HCT116 (cell line): Measurements from ENCODE around the gene NTRK3. TPM values are rescaled to one million over a fixed set of nuclear protein-coding genes. Genes with fewer than 3 reads are reported as not detected.

Experiments used
- ATAC-seq: fragments of 200-7000 bp; cut with Tn5 transposase; 2 replicates; pipeline ENCODE4 v1.9.1; 2020; ENCODE audit warnings: mild to moderate bottlenecking, moderate library complexity
- BruUV-seq: library from RNA; stranded (reverse); fragments of 400-500 nt; replicated peaks from 2 replicates; lab custom pipeline; 2021; lab: Mats Ljungman, UMichigan
- CTCF ChIA-PET: fragments of 300-600 bp; sonication (Branson Sonifier 250); formaldehyde crosslinking; loops from one replicate; lab custom pipeline; 2021; ENCODE audit warnings: antibody characterized with exemption; lab: Charles Lee
- POLR2A ChIA-PET: fragments of 300-600, 350-600 bp; sonication (Branson Sonifier 250); formaldehyde crosslinking; loops from one replicate; lab custom pipeline; 2021; ENCODE audit warnings: antibody characterized with exemption; lab: Charles Lee
- RAD21 ChIA-PET, 2 experiments: fragments of 300-600 bp; sonication (Branson Sonifier 250); formaldehyde crosslinking; loops; one replicate each; lab custom pipeline; 2023; ENCODE audit warnings: low total read pairs in 2 of 2; ENCODE audit not compliant: uncharacterized antibody in 2 of 2, unreplicated experiment in 2 of 2, low non-redundant PET in 1 of 2; lab: Charles Lee
- DNase-seq: peaks from one replicate; pipeline ENCODE4 v3.0.0-alpha.2; 2010; ENCODE audit warnings: low read depth, low spot score
- H2AFZ ChIP-seq: fragments of 200-600 bp; shearing (Covaris generic), sonication (generic); 2 replicates; pipeline ENCODE4 v1.6.1; 2017; ENCODE audit warnings: low read depth, mixed run types, mixed read lengths, antibody characterized with exemption, low read length; ENCODE audit not compliant: poor library complexity, severe bottlenecking
- H3K27ac ChIP-seq: 2 replicates; pipeline ENCODE4 v1.5.1; 2012; ENCODE audit warnings: low read depth, low read length
- H3K27me3 ChIP-seq: fragments of 200-600 bp; sonication (generic); 2 replicates; pipeline ENCODE4 v1.6.1; 2016; ENCODE audit warnings: mixed run types, low read length, mixed read lengths; ENCODE audit not compliant: insufficient read depth
- H3K36me3 ChIP-seq, 2 experiments: fragments of 200-500 bp in 1 of 2; fragments of 200-600 bp in 1 of 2; sonication (Bioruptor generic) in 1 of 2; sonication (generic) in 1 of 2; 2 replicates each; pipeline versions ENCODE4 v1.5.1 to v1.6.1; 2014 to 2016; ENCODE audit warnings: low read length in 2 of 2, inconsistent platforms in 1 of 2, mixed read lengths in 1 of 2, mixed run types in 1 of 2; ENCODE audit not compliant: insufficient read depth in 2 of 2, control insufficient read depth in 1 of 2
- H3K4me1 ChIP-seq, 2 experiments: fragments of 200-600 bp in 1 of 2; sonication (generic) in 1 of 2; 2 replicates each; pipeline versions ENCODE4 v1.5.1 to v1.6.1; 2012 to 2017; ENCODE audit warnings: low read length in 2 of 2, inconsistent platforms in 1 of 2, mild to moderate bottlenecking in 1 of 2, mixed read lengths in 1 of 2, mixed run types in 1 of 2, moderate library complexity in 1 of 2; ENCODE audit not compliant: insufficient read depth in 2 of 2, control insufficient read depth in 1 of 2
- H3K4me2 ChIP-seq: fragments of 200-600 bp; sonication (generic); 2 replicates; pipeline ENCODE4 v1.6.1; 2017; ENCODE audit warnings: mixed run types, low read length, mixed read lengths
- H3K4me3 ChIP-seq, 2 experiments: fragments of 200-600 bp in 1 of 2; sonication (generic) in 1 of 2; replicated peaks in 1 of 2; 2 replicates each; pipeline ENCODE4 v1.5.1; 2011 to 2016; ENCODE audit warnings: low read length in 2 of 2, control low read depth in 1 of 2, low read depth in 1 of 2, mild to moderate bottlenecking in 1 of 2, mixed read lengths in 1 of 2, mixed run types in 1 of 2
- H3K79me2 ChIP-seq: fragments of 200-600 bp; sonication (generic); 2 replicates; pipeline ENCODE4 v1.6.1; 2017; ENCODE audit warnings: mild to moderate bottlenecking, mixed run types, low read length, moderate library complexity, mixed read lengths; ENCODE audit not compliant: insufficient read depth
- H3K9ac ChIP-seq: fragments of 200-600 bp; sonication (generic); 2 replicates; pipeline ENCODE4 v1.6.1; 2016; ENCODE audit warnings: low read length, mixed read lengths
- H3K9me2 ChIP-seq: fragments of 200-600 bp; sonication (generic), shearing (Covaris generic); 2 replicates; pipeline ENCODE4 v1.6.1; 2017; ENCODE audit warnings: mixed run types, mild to moderate bottlenecking, moderate library complexity; ENCODE audit not compliant: insufficient read depth
- H3K9me3 ChIP-seq, 2 experiments: fragments of 200-500 bp in 1 of 2; fragments of 200-600 bp in 1 of 2; sonication (Bioruptor generic) in 1 of 2; sonication (generic) in 1 of 2; 2 replicates each; pipeline ENCODE4 v1.6.1; 2014 to 2017; ENCODE audit warnings: low read length in 2 of 2, mixed read lengths in 2 of 2, inconsistent platforms in 1 of 2, low read depth in 1 of 2, mild to moderate bottlenecking in 1 of 2, mixed run types in 1 of 2, moderate library complexity in 1 of 2; ENCODE audit not compliant: control insufficient read depth in 1 of 2, insufficient read depth in 1 of 2
- H4K20me1 ChIP-seq: fragments of 200-600 bp; sonication (generic), shearing (Covaris generic); 2 replicates; pipeline ENCODE4 v1.6.1; 2017; ENCODE audit warnings: mixed run types, mild to moderate bottlenecking, moderate library complexity; ENCODE audit not compliant: insufficient read depth
- CBX3 ChIP-seq: IDR thresholded peaks from 2 replicates; pipeline ENCODE4 v1.6.1; 2012; ENCODE audit warnings: low read depth
- CEBPB ChIP-seq: IDR thresholded peaks from 2 replicates; pipeline ENCODE4 v1.6.1; 2012; ENCODE audit warnings: low read depth
- EZH2 ChIP-seq: fragments of 200-600 bp; sonication (generic); IDR thresholded peaks from 2 replicates; pipeline ENCODE4 v1.6.1; 2017; ENCODE audit warnings: antibody characterized with exemption, mixed run types
- MAX ChIP-seq: IDR thresholded peaks from 2 replicates; pipeline ENCODE4 v1.6.1; 2012
- RAD21 ChIP-seq: IDR thresholded peaks from 2 replicates; pipeline ENCODE4 v1.6.1; 2012; ENCODE audit warnings: low read depth, mild to moderate bottlenecking
- REST ChIP-seq: IDR thresholded peaks from 2 replicates; pipeline ENCODE4 v1.6.1; 2012; ENCODE audit warnings: low read depth
- SP1 ChIP-seq: IDR thresholded peaks from 2 replicates; pipeline ENCODE4 v1.6.1; 2012; ENCODE audit warnings: low read depth
- SRF ChIP-seq: IDR thresholded peaks from 2 replicates; pipeline ENCODE4 v1.6.1; 2012; ENCODE audit warnings: low read depth
- ZBTB33 ChIP-seq: IDR thresholded peaks from 2 replicates; pipeline ENCODE4 v1.6.1; 2011; ENCODE audit warnings: mild to moderate bottlenecking, low read length, moderate library complexity; ENCODE audit not compliant: insufficient replicate concordance; ENCODE audit errors: extremely low read depth
- intact Hi-C: fragments of 100-400 bp; cut with micrococcal nuclease; formaldehyde crosslinking; loops from 2 replicates; pipeline ENCODE4 v1.10.0; 2022
- total RNA-seq: library from RNA; stranded (reverse); gene quantifications from one replicate; pipeline ENCODE4 v1.2.1, GENCODE V29; 2021; ENCODE audit not compliant: unreplicated experiment

NTRK3 gene
- total RNA-seq, 1 experiment from 2014 or later = not detected

GRCh38 chr15:88194162-88194561, 62.4 kb downstream of the NTRK3 start:
- intact Hi-C loops = no loop called here
- H3K9me2 ChIP-seq = no peaks in the 10 kb centered on the region
- ATAC-seq (no peak), DNase-seq (no peak)
- no peak overlapping the region for H3K27ac ChIP-seq
- no peak overlapping the region for H3K9ac ChIP-seq
- no peaks in the 10 kb centered on the region for H3K36me3 ChIP-seq
- H3K4me2 ChIP-seq = no peak overlapping the region
- TF ChIP-seq ZBTB33 (no peak), SP1 (no peak), EZH2 (no peak), CEBPB (no peak), REST (no peak), SRF (no peak), MAX (no peak), CBX3 (no peak), RAD21 (no peak)
- POLR2A ChIA-PET = no interaction called here
- BruUV-seq = no TSS peak
- no peak overlapping the region for H3K4me3 ChIP-seq
- no peaks in the 10 kb centered on the region for H3K4me1 ChIP-seq
- RAD21 ChIA-PET = no interaction called here
- no peaks in the 10 kb centered on the region for H3K79me2 ChIP-seq
- H4K20me1 ChIP-seq = no peaks in the 10 kb centered on the region
- CTCF ChIA-PET = no interaction called here
- H3K27me3 ChIP-seq = peaks cover 24% of the 10 kb centered on the region
- no peak overlapping the region for H2AFZ ChIP-seq
- H3K9me3 ChIP-seq = no peaks in the 10 kb centered on the region
